Effector memory CD4-positive, alpha-beta T cell (primary cell): Measurements from ENCODE around the gene MBLAC2.
A peak's percentile ranks its signal among the peaks of the same experiment; 100 is the strongest.

Source experiments
- DNase-seq, 3 donors: peaks; one replicate each; pipeline ENCODE4 v3.0.0-alpha.2; 2020
- H3K27ac ChIP-seq: 2 replicates; pipeline ENCODE4 v1.7.0; 2013; ENCODE audit warnings: mild to moderate bottlenecking, low read length, moderate library complexity; ENCODE audit not compliant: insufficient read depth, poor library complexity, severe bottlenecking
- H3K27me3 ChIP-seq: replicated peaks from 2 replicates; pipeline ENCODE4 v1.7.0; 2013; ENCODE audit warnings: mild to moderate bottlenecking, low read length; ENCODE audit not compliant: insufficient read depth, control insufficient read depth, poor library complexity, severe bottlenecking
- H3K36me3 ChIP-seq: 2 replicates; pipeline ENCODE4 v1.7.0; 2013; ENCODE audit warnings: mild to moderate bottlenecking, low read length, moderate library complexity; ENCODE audit not compliant: control insufficient read depth, insufficient read depth
- H3K4me1 ChIP-seq: 2 replicates; pipeline ENCODE4 v1.7.0; 2013; ENCODE audit warnings: low read length, mild to moderate bottlenecking; ENCODE audit not compliant: control insufficient read depth, insufficient read depth, poor library complexity, severe bottlenecking
- H3K4me3 ChIP-seq: 2 replicates; pipeline ENCODE4 v1.7.0; 2013; ENCODE audit warnings: low read length, low read depth, mild to moderate bottlenecking; ENCODE audit not compliant: insufficient read depth, poor library complexity, severe bottlenecking
- H3K9me3 ChIP-seq: 2 replicates; pipeline ENCODE4 v1.7.0; 2013; ENCODE audit warnings: mild to moderate bottlenecking, low read length, moderate library complexity; ENCODE audit not compliant: control insufficient read depth

Gene MBLAC2

DNA sequence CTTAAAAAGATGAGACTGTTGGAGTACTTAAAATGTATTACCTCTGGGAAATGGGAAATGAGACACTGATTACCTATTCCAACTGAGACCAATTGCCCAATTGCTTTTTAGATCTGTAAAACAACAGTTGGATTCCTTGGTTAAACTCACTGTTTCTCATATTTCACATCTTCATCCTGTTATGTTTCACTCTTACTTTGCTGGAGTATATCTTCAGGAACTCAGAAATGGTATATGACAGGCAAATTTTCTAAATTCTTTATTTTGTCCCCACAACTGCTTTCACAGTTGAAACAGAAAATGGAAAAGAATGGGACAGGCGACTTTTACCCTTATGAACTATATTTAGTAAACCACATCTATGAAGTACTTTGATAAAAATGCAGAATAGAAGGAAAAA is 56.4 kb downstream of the MBLAC2 start:
- DNase-seq: no peak
- Histone ChIP-seq H3K9me3 (no peaks in the 10 kb centered on the region), H3K27ac (no peak overlapping the region), H3K36me3 (no peaks in the 10 kb centered on the region), H3K4me3 (no peak overlapping the region), H3K27me3 (no peaks in the 10 kb centered on the region), H3K4me1 (no peaks in the 10 kb centered on the region)

DNA sequence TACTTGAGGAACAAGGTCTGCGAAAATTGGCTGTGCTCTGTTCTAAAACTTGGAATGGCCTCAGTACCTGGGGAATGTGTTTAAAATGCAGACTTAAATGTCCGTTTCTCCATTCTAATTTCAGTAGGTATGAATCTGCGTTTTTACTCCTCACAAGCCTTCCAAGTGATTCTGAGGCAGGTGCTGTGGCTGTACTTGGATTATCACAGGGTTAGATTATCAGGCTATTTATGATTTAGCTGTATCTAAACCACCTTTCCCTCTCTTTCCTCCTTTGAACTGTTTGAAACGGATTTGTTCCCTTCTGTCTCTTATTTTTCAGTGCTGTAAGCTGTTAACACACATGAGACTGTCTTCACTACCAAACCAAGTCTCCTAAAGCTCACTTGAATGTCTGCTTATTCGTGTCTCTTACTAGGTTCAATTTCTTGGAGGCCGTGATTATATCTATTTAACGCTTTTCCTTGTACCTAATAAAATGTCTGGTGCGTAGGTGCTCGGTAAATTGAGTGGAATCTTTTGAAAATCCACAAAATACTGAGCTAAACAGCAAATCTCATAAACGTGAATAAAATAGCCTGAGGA is 64.3 kb downstream of the MBLAC2 start:
- Histone ChIP-seq H3K27ac (peak overlapping the region; percentile 73), H3K9me3 (no peaks in the 10 kb centered on the region), H3K36me3 (no peaks in the 10 kb centered on the region), H3K27me3 (no peaks in the 10 kb centered on the region), H3K4me3 (peak overlapping the region; percentile 100), H3K4me1 (peaks cover 3% of the 10 kb centered on the region)
- no peak for DNase-seq

DNA sequence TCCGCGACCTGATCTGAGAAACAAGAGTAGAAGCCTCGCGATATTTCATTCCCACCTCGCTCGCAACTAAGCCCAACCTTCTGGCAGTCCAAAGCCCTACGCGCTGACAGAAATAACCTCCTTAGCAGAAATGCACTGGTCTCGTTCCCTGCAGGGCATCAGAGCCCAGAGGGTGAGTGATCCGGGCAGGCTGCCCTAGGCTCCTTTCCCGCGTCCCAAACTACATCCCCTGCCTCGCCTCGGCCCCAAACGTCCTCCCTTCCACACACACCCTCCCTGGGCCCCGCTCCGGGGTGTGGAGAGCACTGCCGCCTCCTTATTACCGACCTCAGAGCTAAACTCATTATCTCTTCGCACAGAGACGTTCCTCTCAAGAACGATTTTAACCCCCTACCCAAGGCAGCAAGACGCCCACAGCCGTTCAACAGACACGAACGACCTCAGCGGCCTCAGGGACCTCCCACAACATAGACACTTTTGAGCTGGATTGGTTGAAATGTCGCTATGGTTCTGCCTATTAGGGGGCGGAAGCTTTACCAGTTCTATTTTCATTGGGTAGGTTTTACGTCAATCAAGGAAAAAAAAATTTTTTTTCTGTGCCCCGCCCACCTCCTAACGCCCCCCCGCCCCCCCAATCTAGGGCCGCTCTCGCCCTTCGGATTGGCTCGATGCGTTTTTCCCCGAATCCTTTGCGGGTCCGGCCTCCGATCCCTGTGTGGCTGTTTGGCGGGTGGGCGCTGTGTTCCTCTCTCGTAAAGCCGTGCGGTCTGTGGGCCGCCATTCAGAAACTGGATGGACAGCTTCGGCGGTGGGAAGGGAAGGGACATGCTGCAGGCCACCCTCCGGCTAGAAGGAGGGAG is 65.0 kb downstream of the MBLAC2 start, which contains the start of gene CETN3:
CETN3 (minus strand) TSS at position 439 of the 860 bp plus-strand sequence; CDS start at position 344, 95 bp downstream.
- no peaks in the 10 kb centered on the region for H3K36me3 ChIP-seq
- H3K4me3 ChIP-seq: peak within 1 kb of the TSS; percentile 100
- H3K9me3 ChIP-seq: no peaks in the 10 kb centered on the region
- peaks cover 3% of the 10 kb centered on the region for H3K4me1 ChIP-seq
- H3K27ac ChIP-seq: peak within 1 kb of the TSS; percentile 97
- no peaks in the 10 kb centered on the region for H3K27me3 ChIP-seq
- DNase-seq: peak; percentile 85 to 86 (median 85)

DNA sequence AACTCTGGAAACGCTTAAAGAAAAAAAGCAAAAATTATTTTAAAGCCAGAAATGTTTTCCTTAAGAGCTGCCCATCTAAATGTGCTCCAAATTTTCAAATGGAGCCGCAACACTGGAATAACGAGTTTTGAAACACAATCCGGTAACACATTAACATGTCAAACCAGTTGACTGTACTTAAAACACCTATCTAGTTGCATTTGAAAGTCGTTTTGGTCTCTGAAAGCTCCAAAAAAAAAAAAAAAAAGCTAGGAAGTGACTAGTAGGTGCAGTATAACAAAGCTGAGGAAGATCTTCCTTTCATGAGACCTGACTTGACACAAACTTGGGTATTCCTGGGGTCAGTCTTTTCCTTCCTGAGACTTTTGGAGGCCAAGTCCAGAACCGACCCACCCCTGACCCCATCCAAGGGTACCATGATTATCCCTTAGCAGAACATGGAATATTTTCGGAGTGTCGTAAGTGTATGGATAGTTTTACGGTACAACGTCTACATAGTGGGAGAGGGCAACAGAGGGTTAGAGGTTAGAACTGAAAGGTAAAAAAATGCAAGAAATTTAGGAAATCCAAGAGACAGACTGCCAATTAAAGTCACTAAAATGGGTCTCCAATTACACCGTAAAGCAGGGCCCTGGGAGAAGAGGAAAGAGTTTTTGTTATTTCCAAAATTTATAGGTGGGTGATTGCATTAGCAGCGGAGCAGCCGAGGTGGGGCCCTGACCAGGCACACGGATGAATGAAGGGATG is 65.8 kb downstream of the MBLAC2 start:
- H3K27ac ChIP-seq: peak overlapping the region; percentile 97
- H3K36me3 ChIP-seq: no peaks in the 10 kb centered on the region
- H3K4me1 ChIP-seq: peaks cover 3% of the 10 kb centered on the region
- no peaks in the 10 kb centered on the region for H3K9me3 ChIP-seq
- peak overlapping the region; percentile 100 for H3K4me3 ChIP-seq
- H3K27me3 ChIP-seq: no peaks in the 10 kb centered on the region
- no peak for DNase-seq
